T-helper 2 cell (primary cell): ENCODE data around the gene KIAA1671.

Experiments
- DNase-seq, 5 experiments: peaks; one replicate each; pipeline versions ENCODE4 v3.0.0 to v3.0.0-alpha.2; 2012 to 2022

Gene KIAA1671

GRCh38 chr22:25120093-25120561 is 167.6 kb downstream of the KIAA1671 start:
- no peak for DNase-seq

- DNase-seq: no peak
Observed at GRCh38 chr22:25120761-25121212, 168.3 kb downstream of the KIAA1671 start.

GRCh38 chr22:25122136-25122764 is 169.7 kb downstream of the KIAA1671 start:
- no peak for DNase-seq

GRCh38 chr22:25123677-25124076 is 171.2 kb downstream of the KIAA1671 start:
- DNase-seq: no peak

- DNase-seq: no peak
Observed at GRCh38 chr22:25125693-25126357, 173.3 kb downstream of the KIAA1671 start.

GRCh38 chr22:25126510-25126909 is 174.0 kb downstream of the KIAA1671 start:
- DNase-seq: no peak

- no peak for DNase-seq
Observed at GRCh38 chr22:25127318-25127717, 174.8 kb downstream of the KIAA1671 start.

- DNase-seq: no peak
Observed at GRCh38 chr22:25130462-25130861, 177.9 kb downstream of the KIAA1671 start.

- DNase-seq: no peak
Observed at GRCh38 chr22:25131198-25131887, 178.8 kb downstream of the KIAA1671 start.

GRCh38 chr22:25134028-25134427 is 181.5 kb downstream of the KIAA1671 start:
- DNase-seq: no peak

- no peak for DNase-seq
Observed at GRCh38 chr22:25134451-25134850, 181.9 kb downstream of the KIAA1671 start.

GRCh38 chr22:25136953-25137576 is 184.5 kb downstream of the KIAA1671 start:
- DNase-seq: no peak

GRCh38 chr22:25137577-25138525 is 185.3 kb downstream of the KIAA1671 start:
- DNase-seq: peak in 1 of 5 experiments; percentile 19

- DNase-seq: no peak
Observed at GRCh38 chr22:25139062-25139461, 186.5 kb downstream of the KIAA1671 start.

GRCh38 chr22:25142102-25142501 is 189.6 kb downstream of the KIAA1671 start:
- no peak for DNase-seq

- no peak for DNase-seq
Observed at GRCh38 chr22:25143156-25144076, 190.9 kb downstream of the KIAA1671 start.

- DNase-seq: no peak
Observed at GRCh38 chr22:25144522-25144921, 192.0 kb downstream of the KIAA1671 start.

GRCh38 chr22:25146307-25146706 is 193.8 kb downstream of the KIAA1671 start:
- no peak for DNase-seq

GRCh38 chr22:25146906-25147641 is 194.6 kb downstream of the KIAA1671 start:
- DNase-seq: no peak

- DNase-seq: no peak
Observed at GRCh38 chr22:25147642-25147928, 195.1 kb downstream of the KIAA1671 start.
